Uterus (tissue), 2 donors: ENCODE measurements around the gene ALB.

Experiments used
- POLR2A ChIP-seq, 2 donors: fragments of 450-650 bp; IDR thresholded peaks; one replicate each; pipeline ENCODE4 v1.6.1; 2016; ENCODE audit warnings: antibody characterized with exemption in 2 of 2, mild to moderate bottlenecking in 1 of 2, moderate library complexity in 1 of 2
- TF ChIP-seq, protein P1 (sequence below), 4 experiments: fragments of 200-600 bp in 2 of 4; fragments of 450-650 bp in 2 of 4; sonication (generic) in 2 of 4; IDR thresholded peaks; one replicate each; pipeline ENCODE4 v1.5.1; 2016 to 2019; ENCODE audit warnings: antibody characterized with exemption in 4 of 4, mild to moderate bottlenecking in 2 of 4, moderate library complexity in 1 of 4

DNA sequence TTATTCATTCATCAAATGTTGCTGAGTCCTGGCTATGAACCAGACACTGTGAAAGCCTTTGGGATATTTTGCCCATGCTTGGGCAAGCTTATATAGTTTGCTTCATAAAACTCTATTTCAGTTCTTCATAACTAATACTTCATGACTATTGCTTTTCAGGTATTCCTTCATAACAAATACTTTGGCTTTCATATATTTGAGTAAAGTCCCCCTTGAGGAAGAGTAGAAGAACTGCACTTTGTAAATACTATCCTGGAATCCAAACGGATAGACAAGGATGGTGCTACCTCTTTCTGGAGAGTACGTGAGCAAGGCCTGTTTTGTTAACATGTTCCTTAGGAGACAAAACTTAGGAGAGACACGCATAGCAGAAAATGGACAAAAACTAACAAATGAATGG is 30.2 kb downstream of the ALB start:
- TF ChIP-seq, protein P1, sequence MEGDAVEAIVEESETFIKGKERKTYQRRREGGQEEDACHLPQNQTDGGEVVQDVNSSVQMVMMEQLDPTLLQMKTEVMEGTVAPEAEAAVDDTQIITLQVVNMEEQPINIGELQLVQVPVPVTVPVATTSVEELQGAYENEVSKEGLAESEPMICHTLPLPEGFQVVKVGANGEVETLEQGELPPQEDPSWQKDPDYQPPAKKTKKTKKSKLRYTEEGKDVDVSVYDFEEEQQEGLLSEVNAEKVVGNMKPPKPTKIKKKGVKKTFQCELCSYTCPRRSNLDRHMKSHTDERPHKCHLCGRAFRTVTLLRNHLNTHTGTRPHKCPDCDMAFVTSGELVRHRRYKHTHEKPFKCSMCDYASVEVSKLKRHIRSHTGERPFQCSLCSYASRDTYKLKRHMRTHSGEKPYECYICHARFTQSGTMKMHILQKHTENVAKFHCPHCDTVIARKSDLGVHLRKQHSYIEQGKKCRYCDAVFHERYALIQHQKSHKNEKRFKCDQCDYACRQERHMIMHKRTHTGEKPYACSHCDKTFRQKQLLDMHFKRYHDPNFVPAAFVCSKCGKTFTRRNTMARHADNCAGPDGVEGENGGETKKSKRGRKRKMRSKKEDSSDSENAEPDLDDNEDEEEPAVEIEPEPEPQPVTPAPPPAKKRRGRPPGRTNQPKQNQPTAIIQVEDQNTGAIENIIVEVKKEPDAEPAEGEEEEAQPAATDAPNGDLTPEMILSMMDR (IDR thresholded peaks at IDR 0.05): no peak
- TF ChIP-seq POLR2A (IDR thresholded peaks at IDR 0.05): no peak
